ENCODE measurements around the gene LRRTM1.

LRRTM1 gene

GRCh38 chr2:80302314-80303005 is 2.1 kb downstream of the LRRTM1 start:
- no peak for DNase-seq

- DNase-seq = no peak
Observed at GRCh38 chr2:80302001-80302313, 2.6 kb downstream of the LRRTM1 start.

GRCh38 chr2:80300954-80301353 is 3.6 kb downstream of the LRRTM1 start:
- no peak for DNase-seq

- DNase-seq = no peak
Observed at GRCh38 chr2:80300346-80300745, 4.2 kb downstream of the LRRTM1 start.

- DNase-seq = no peak
Observed at GRCh38 chr2:80299661-80300060, 4.9 kb downstream of the LRRTM1 start.

- no peak for DNase-seq
Observed at GRCh38 chr2:80298954-80299353, 5.6 kb downstream of the LRRTM1 start.

- no peak for DNase-seq
Observed at GRCh38 chr2:80293039-80293438, 11.5 kb downstream of the LRRTM1 start.

- DNase-seq = no peak
Observed at GRCh38 chr2:80292474-80292873, 12.1 kb downstream of the LRRTM1 start.

- no peak for DNase-seq
Observed at GRCh38 chr2:80291656-80292055, 12.9 kb downstream of the LRRTM1 start.

GRCh38 chr2:80288576-80288975 is 16.0 kb downstream of the LRRTM1 start:
- DNase-seq = no peak

- DNase-seq = no peak
Observed at GRCh38 chr2:80281049-80281448, 23.5 kb downstream of the LRRTM1 start.

GRCh38 chr2:80280598-80280997 is 24.0 kb downstream of the LRRTM1 start:
- DNase-seq = no peak

- no peak for DNase-seq
Observed at GRCh38 chr2:80269806-80270205, 34.7 kb downstream of the LRRTM1 start.

- no peak for DNase-seq
Observed at GRCh38 chr2:80266231-80266630, 38.3 kb downstream of the LRRTM1 start.

- no peak for DNase-seq
Observed at GRCh38 chr2:80259292-80259691, 45.3 kb downstream of the LRRTM1 start.

GRCh38 chr2:80258793-80259192 is 45.8 kb downstream of the LRRTM1 start:
- no peak for DNase-seq

GRCh38 chr2:80258341-80258740 is 46.2 kb downstream of the LRRTM1 start:
- no peak for DNase-seq

GRCh38 chr2:80257450-80257849 is 47.1 kb downstream of the LRRTM1 start:
- DNase-seq = no peak

- DNase-seq = no peak
Observed at GRCh38 chr2:80256782-80257167, 47.8 kb downstream of the LRRTM1 start.

GRCh38 chr2:80255918-80256781 is 48.4 kb downstream of the LRRTM1 start:
- DNase-seq = no peak

- no peak for DNase-seq
Observed at GRCh38 chr2:80252294-80252986, 52.1 kb downstream of the LRRTM1 start.
